GM19328 (cell line): Measurements from ENCODE around the gene AKAP12.

Source experiments
- ATAC-seq: cut with Tn5 transposase; IDR thresholded peaks from one replicate; pipeline ENCODE4 v1.9.1; 2021; ENCODE audit warnings: mild to moderate bottlenecking, moderate library complexity; ENCODE audit not compliant: unreplicated experiment

AKAP12 gene

DNA sequence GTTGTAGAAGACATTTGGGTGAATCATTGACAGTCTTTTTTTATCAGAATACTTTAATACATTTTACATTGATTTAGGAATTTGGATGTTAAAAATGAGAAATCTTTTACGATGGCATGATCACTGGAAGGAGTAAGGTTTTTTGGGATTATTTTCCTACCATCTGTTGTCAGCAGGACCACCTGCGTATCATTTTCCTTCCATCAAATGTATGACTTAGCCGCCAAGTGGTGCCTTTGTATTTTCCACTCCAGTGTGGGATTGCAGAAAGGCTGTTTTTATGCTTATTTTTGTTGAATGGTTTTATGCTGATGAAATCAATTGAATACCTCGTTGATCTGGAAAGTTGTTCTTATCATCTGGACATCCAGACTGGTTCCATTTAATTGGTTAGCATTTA lies 35.8 kb downstream of the AKAP12 start:
- ATAC-seq: no peak

DNA sequence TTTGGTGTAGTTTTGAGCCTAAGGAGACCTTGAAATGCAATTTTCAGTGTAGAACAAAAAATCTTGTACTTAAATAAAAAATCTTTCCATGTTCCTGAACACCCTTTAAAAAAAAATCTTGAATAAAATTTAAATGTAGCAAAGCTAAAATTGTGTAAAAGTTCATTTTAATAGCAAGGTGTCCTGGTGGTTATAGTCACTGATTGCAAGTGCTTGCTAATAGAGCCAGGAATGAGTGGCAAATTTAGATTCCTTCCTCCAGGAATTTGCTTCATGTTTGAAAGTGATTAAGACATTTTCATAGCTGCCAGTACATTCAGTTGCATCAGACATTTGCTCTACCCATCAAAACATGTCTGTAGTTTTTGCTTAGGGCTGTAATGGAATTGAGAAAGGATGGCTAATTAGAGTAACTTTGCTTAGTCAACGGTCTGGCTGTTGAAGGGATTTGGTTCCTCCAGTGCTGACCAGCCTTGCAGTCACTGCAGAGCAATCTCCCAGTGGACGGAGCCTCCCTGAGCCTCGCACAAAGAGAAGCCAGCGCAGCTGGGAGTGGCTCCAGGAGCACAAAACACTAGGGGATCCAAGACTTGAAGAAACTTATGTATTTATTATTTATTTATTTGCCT lies 36.5 kb downstream of the AKAP12 start:
- no peak for ATAC-seq

DNA sequence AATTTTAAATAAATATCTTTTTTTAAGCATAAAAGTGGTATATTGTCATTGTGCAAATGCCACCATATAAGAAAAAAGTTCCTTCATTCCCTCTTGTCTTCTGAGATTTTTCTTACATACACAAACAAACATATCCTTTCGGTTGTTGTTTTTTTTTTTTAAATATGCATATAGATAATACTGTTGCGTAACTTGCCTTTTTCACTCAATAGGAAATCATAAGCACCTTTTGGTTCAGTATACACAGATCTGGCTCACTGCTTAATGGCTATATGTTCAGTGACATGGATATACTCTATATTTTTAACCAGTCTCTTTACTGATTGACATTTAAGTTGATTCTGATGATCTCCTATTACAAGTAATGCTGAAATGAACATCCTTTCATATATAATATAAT lies 40.1 kb downstream of the AKAP12 start:
- no peak for ATAC-seq

DNA sequence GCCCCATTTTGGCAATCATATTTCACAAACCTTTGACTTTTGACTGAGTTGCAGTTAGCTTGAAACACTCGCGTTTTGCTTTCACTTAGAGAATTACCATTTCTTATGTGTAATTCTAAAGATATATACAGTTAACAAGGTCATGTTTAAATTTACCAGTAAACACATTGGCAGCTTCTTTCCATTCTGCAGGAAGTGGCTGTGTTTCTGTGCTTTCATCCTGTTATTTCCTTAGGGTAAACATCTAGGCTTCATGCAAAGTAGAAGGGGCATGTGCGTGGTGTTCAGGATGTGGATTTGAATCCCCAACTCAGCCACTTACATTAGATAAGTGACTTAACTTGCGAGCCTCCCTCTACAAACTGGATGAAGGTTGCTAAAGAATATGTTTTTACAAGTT lies 41.1 kb downstream of the AKAP12 start:
- ATAC-seq: no peak

DNA sequence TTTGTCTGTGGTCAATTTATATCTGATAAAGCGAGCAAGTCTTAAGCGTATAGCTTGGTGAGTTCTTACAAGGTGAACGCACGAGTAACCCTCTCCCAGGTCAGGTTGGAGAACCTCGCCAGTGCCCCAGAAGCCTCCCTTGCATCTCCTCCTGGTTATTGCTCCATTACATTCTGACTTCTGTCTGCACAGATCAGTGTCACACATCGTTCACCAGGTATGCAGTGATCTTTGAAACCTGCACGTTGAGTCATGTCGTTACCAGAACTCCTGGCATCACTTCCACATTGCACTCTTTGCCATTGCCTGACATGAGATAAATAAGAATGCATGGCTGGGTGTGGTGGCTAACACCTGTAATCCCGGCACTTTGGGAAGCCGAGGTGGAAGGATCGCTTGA lies 44.2 kb downstream of the AKAP12 start:
- no peak for ATAC-seq

DNA sequence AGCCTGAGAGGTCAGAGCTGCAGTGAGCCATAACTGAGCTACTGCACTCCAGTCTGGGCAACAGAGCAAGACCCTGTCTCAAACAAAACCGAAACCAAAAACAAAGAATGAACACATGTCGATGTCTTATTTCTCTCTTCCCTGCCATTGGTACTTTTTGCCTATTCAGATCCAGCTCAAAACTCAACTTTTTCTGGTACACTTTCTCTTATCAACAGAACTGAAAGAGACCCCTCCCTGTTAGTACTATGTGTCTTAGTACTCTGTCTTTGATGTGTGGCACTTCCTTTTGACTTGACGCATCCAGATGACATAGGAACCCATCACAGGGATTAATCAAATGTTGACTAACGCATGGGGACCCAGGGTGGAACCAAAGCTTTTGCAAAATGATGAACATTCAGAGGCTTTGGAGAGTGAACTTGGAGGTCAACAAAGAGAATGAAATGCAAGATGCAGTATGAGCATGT lies 44.8 kb downstream of the AKAP12 start:
- ATAC-seq: no peak

DNA sequence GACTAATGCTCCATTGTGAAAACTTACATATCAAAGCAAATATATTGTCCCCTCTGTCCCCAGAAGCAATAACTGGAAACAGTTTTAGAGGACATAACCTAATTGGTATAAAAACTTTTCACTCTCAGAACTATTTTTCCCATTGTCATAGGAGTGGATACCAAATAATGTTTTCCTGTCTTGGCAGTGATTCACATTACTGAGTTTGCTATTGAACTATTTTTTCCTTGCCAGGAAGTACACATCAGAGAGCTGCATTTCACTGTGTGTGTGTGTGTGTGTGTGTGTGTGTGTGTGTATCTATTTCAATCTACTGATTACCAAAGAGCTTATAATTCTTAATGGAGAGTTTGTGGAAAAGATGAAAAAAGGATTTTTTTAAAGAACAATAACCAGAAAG lies 45.4 kb downstream of the AKAP12 start:
- ATAC-seq: no peak

DNA sequence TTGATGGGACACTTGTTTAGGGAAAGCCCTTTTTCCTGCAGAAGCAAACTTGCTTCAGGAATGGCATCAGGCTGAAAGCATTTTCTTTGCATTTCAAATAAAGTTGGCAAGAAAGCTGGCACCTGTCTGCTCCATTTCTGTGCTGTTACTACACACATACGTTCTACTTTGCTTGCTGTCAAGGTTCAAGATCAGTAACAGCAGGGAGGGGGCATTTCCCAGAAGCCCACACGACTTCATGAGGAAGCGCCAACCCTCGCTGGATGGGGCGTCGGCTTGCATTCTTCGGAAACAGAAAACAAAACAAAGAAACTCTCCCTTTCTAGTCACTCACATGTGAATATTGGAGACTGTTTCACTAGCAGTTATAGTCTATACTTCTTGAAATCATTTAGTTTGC lies 46.4 kb downstream of the AKAP12 start:
- no peak for ATAC-seq

DNA sequence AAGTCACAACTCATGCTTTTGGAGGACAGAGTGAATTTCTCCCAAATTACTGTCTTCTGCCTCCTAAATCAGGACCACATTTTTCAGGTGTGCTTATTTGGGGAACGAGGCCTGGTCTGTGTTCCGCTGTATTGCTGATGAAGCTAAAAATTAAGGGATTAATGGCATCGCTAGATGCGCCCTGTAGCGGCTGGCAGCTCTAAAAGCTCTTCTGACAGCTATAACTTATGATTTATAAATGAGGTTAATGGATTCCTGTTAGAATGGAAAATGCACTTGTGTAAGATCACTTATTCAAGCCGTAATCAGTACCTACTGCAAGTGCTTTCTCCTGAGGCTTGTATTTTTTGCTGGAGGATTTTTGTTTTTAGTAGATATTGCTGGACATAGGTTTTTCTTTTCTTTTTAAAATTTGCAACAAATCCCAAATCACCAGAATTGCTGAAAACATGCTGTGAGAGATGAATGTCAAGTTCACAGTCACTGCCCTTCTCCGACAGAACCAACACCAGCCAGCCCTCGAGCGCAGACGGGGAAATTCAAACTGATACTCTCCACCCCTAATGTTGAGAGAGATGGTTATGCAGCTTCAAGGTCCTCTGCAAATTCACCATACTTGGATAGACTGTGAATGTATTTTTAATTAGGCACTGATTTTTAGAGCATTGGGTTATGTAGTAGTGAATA lies 49.1 kb downstream of the AKAP12 start:
- no peak for ATAC-seq

DNA sequence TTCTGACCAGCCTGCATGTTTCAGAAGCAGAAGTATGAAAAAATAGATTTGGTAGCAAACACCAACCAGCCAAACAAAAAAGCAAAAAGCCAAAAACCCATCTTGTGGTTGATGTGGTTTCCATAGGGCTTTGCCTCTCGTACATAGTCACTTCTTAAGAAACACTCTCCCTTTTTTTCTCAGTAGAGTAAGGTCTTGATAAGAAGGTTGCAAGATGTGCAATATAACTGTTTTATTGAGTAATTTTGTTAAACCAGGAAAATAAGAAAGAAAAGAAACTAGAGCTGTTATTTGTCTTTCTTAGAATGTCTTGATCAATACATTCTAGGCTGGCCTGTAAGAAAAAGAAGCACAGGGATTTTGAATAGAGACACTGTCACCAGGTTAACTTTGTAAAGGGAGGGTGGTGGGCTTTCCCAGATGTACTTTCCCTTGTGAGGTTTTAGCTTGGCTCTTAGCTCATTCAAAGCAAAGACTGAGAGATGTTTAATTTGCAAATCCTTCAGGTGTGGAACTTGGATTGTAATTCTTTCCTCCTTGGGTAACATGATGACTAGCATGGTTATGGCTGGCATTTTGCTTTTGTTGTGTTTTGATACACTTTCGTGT lies 49.7 kb downstream of the AKAP12 start:
- ATAC-seq: no peak

DNA sequence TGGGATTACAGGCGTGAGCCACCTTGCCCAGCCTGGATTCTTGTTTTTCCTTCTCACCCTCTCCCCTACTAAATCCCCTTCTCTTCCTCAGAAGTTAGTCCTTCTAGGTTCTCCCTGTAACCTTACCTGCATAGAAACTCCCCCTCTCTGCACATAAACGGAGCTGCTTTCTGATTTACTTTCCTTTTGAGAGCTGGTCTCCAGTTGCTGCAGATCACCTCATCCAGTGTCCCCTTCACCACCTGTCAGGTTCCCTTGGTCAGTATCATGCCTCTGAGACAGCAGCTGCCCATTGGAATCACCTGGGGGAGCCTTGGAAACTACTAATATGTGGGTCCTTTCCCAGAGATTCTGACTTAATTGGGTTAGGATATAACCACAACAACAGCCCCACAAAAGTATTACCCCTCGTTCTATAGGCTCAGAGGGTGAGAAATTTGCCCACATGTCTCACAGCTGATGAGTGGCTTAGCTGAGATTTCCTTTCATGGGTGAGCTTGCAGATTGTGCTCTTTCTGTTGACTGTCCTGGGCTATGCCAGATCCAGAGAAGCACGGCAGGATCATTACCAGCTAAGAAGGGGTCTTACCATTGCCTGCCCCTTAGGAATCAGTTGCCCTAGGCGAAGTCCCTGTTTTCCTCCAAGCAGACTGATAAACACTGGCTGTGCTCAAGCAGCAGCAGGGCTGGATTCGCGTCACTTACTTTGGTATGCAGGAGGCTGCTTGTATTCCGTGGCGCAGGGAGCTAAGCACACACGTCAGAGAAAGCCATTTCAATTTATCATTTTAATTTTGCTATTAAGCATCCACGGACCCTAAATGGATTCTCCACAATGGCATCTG lies 51.3 kb downstream of the AKAP12 start:
- no peak for ATAC-seq

DNA sequence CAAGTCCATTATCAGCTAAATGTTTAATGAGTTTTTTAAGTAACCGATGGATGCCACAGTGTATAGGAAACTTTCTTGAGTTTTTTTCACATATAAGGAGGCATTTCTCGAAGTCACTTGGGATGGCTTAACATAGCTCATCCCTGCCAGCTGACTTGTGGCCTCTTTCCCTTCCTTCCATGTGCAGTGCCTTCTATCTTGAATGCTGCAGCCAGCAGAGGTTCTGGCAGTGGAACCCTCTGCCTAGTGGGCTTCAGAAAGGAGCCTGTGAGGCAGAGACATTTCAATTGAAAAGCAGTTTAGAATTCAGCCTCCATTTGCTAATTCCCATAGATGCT lies 51.9 kb downstream of the AKAP12 start:
- ATAC-seq: no peak

DNA sequence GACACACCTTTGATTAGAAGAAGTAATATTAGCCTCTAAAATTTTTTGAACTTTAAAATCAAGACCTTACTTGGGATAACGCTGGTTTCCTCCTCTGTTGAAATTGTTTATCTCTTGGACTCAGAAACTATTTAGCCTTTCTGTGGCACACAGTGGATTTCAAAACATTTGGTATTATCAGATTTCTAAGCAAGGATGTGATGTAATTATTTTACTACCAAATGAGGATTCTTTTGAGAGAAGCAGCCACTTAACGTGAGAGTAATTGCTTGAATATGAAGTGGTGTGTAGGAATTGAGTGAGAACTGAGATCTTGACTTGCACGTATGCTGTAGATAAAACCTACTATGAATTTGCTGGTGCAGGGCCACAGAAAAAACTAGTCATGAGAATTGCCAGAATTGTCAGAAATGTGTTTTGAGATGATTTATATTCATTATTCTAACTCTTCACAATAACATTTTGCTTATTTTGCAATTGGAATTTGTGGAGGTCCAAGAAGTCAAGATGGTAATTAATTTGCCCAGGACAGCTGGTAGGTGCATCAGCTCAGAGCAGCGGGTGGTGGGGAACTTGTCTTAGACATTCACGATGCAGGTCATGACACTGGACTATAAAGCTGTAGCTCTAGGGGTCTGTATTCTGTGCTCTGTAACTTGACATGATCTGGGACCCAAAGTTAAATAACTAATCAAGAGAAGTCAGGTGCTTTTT lies 53.4 kb downstream of the AKAP12 start:
- no peak for ATAC-seq

DNA sequence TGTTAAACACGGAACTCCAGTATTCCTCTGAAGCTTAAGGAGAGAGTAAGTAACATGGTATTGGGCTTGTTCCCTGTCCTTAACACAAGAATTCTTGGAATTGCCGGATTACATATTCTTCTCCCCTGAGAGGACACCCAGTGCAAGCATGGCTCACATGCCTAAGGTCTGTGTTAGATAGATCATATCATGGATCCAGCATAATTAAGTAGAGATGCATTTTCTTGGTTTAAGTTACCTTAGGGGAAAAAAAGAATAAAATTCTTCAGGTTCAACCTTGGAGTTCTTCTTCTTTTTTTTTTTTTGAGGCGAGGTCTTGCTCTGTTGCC lies 53.9 kb downstream of the AKAP12 start:
- ATAC-seq: no peak

DNA sequence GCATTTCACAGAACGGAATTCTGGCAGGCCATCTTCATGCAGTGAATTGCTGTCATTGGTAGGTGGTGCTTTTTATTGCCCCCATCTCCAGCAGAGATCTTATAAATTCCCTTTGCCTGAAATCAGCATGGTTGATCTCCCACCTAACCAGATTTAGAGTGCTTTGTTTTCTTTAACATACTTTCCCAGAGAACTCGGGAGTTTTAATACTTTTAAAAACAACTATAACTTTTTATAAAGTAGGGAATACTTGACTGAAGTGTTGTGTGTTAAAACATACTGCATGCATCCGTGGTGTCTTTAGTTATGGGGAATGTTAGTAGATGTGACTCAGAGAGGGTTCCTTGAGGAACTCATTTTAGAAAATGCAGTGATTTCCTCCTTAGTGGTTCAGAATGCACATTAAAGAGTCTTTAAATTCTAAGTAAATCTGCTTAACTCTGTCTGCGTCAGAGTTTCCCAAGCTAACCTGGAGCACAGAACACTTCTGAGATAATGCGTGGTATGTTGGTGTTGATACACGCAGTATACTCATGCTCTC lies 54.9 kb downstream of the AKAP12 start:
- ATAC-seq: no peak

DNA sequence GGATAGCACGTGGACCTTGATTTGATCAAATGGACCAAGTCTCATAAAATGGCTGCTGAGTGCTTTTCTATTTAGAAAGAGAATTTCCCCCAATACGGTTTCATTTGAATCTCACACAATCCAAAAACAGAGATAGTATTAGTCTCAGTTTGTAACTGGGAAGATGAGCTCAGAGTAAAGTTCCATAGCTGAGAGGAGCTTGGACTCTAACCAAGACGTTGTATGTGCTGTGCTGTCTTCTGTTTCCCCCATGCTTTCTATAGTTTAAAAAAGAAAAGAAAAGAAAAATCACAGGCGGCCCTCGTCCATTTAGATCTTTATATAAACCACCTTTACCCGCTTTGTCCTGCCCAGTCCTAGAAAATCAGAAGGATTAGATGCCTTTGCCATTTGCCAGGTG lies 58.1 kb downstream of the AKAP12 start:
- no peak for ATAC-seq

DNA sequence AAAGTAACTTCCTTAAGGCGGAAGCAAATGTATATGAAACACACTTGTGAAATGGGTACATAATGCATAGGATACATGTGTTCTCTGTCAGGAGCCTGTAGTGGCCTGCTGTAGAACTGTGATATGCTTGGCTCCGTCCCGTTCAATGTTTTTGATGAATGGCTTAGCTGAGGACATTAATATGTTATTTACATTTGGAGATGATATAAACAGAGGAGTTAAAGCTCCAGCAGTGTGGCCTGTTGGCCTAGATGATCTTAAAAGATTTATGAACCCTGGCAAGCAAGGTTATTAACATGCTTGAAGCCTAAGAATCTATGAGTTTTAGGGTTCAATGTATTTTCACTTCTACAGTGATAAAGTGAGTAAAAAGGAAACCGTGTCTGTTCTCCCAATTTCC lies 59.2 kb downstream of the AKAP12 start:
- ATAC-seq: no peak

DNA sequence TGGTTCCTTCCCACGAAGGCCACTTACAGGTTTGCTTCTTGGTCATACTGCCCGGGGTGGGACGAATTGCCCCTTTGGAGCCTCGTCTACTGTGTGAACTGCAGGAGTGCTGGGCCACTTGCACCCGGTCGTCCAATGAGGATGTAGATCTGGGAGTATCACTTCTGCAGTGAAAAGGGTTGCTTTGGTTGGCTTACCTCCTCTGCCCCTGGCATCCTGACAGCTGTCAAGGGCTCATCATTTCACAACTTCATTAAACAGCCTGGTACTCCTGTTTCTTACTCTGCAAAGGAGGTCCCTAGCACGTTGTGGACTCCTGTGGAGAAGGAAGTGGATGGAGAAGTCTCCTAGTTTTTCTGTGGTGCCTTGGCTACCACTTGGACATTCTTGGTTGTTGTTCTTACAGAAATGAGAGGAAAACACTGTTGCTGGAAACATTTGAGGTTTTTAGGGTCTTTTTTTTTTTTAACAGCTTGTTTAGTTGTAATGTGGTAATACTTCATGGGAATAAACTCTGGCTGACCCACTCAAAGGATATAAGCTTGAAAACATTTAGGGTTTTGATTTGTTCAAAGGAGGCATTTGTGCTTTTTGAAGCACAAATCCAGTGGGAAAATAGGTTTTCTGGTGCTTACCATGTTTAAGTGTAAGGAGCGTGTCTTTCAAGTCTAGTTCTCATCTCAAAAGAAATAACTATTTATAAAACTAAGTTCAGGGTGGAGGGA lies 60.7 kb downstream of the AKAP12 start:
- no peak for ATAC-seq

DNA sequence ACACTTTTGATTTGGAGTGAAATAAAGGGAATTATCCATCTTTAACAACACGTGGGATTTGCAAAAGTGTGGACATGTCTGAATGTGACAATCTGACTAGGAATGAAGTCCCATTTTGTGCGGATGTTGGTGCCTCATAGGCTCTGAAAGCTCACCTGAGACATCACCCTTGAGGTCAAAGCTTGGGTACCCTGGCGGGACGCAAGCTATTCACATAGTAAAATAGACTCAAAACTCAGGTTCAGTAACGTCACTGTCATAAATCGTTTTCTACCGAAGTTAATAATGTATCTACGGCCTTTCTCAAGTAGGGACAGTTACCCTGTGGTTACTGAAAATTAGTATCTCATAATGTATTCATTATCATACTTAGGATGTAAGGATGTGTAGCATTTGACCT lies 61.8 kb downstream of the AKAP12 start:
- ATAC-seq: no peak

DNA sequence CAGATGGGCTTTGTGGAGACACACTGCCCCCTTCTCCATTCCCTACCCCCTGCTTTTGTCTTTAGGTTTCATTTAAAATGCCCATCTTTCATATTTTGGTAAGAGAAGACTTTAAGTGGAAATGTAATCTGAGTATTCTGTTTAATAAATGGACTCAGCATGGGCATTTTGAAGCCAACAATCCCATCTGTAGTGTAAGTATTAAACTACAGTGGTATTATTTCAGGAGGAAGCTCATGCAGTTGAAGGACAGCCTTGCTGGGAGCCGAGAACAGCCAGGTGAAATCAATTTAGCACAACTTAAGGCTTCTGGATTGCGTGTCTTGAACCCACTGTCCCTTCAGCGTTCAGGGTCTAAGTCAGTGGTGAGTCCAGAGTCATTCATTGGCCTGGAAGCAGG lies 63.5 kb downstream of the AKAP12 start:
- ATAC-seq: no peak
